Immature natural killer cell (primary cell): ENCODE data around the gene BBS1. TPM values are rescaled to one million over a fixed set of nuclear protein-coding genes. Genes with fewer than 3 reads are reported as not detected.

ENCODE experiments used
- DNase-seq, 3 donors: peaks; one replicate each; pipeline ENCODE4 v3.0.0; 2022; ENCODE audit warnings: mixed read lengths in 1 of 3
- H3K27ac Mint-ChIP-seq, 6 donors: one replicate each; pipeline ENCODE4 v1.8.0; 2020; ENCODE audit warnings: mixed read lengths in 6 of 6, mild to moderate bottlenecking in 5 of 6, inconsistent platforms in 4 of 6, moderate library complexity in 3 of 6
- H3K27me3 Mint-ChIP-seq, 3 donors: one replicate each; pipeline ENCODE4 v1.8.0; 2020 to 2021; ENCODE audit warnings: low read depth in 3 of 3, mild to moderate bottlenecking in 3 of 3, mixed read lengths in 3 of 3, moderate library complexity in 3 of 3, inconsistent platforms in 1 of 3
- H3K36me3 Mint-ChIP-seq, 3 donors: one replicate each; pipeline ENCODE4 v1.8.0; 2020; ENCODE audit warnings: mixed read lengths in 3 of 3, inconsistent platforms in 2 of 3, mild to moderate bottlenecking in 2 of 3
- H3K4me1 Mint-ChIP-seq, 2 donors: one replicate each; pipeline ENCODE4 v1.8.0; 2020; ENCODE audit warnings: inconsistent platforms in 2 of 2, mild to moderate bottlenecking in 2 of 2, mixed read lengths in 2 of 2, moderate library complexity in 1 of 2
- H3K4me3 Mint-ChIP-seq, 5 donors: one replicate each; pipeline ENCODE4 v1.8.0; 2020; ENCODE audit warnings: mild to moderate bottlenecking in 5 of 5, mixed read lengths in 5 of 5, inconsistent platforms in 3 of 5, moderate library complexity in 3 of 5
- H3K9me3 Mint-ChIP-seq, 6 donors: one replicate each; pipeline ENCODE4 v1.8.0; 2020; ENCODE audit warnings: mild to moderate bottlenecking in 6 of 6, mixed read lengths in 6 of 6, inconsistent platforms in 4 of 6, moderate library complexity in 3 of 6
- polyA plus RNA-seq, 3 donors: library from polyadenylated mRNA; unstranded; fragments of 300-500 nt; fragmentation: Illumina TruSeq; gene quantifications; one replicate each; pipeline ENCODE4 v1.2.3, GENCODE V29; 2021

Gene BBS1
- polyA plus RNA-seq, 3 donors from 2014 or later = 5.3 to 8.3 (median 6.2) TPM

DNA sequence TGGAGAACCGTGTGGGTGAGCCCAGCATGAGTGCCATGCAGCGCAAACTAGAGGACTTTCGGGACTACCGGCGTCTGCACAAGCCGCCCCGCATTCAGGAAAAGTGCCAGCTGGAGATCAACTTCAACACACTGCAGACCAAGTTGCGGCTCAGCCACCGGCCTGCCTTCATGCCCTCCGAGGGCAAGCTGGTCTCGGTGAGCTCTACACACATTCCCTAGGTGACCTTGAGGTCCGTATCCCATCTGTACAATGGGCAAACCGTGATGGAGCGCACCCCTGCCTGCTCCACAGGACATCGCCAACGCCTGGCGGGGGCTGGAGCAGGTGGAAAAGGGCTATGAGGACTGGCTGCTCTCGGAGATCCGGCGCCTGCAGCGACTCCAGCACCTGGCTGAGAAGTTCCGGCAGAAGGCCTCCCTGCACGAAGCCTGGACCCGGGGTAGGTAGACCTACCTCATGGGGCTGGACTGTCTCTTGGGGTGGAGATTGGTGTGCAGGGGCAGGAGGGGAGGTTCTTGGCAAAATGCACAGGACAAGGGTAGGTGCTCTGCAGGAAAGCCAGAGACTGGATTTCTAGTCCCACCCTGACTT lies 47.4 kb downstream of the BBS1 start:
- Mint-ChIP-seq H3K27ac (no peak overlapping the region), H3K9me3 (no peaks in the 10 kb centered on the region), H3K4me3 (no peak overlapping the region), H3K36me3 (peaks cover 0 to 4% (median 0%) of the 10 kb centered on the region in 3 donors), H3K27me3 (peaks cover 0 to 11% (median 0%) of the 10 kb centered on the region in 3 donors), H3K4me1 (peaks cover 0 to 4% of the 10 kb centered on the region in 2 donors)
- no peak for DNase-seq

DNA sequence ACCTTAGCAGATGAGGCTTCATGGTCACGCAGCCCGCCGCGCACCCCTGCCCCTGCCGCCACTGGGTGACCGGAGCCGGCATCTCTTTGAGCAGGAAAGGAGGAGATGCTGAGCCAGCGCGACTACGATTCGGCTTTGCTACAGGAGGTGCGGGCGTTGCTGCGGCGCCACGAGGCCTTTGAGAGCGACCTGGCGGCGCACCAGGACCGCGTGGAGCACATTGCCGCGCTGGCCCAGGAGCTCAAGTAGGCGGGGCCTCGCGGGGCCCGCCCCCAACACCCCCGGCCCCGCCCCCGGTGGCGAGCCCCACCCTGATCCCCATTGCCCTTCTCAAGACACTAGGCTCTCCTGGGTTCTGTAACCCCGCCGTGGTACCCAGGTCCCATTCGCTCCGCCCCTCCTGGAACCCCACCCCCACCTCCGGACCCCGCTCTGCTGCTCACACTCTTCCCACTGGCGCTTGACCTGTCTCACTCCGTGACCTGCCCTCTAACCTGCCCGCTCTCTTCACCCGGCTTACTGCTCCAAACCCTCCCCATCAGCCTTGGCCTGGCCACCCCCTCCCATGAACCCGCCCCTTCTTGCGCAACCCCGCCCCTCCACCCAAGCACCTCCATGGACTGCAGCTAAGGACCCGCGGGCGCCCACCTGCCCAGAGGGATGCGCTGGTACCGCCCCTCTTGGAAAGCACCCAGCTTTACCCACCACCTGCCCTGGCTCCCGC lies 48.9 kb downstream of the BBS1 start:
- Mint-ChIP-seq H3K27me3 (peaks cover 0 to 11% (median 0%) of the 10 kb centered on the region in 3 donors), H3K4me1 (peaks cover 0 to 4% of the 10 kb centered on the region in 2 donors), H3K36me3 (peaks cover 0 to 4% (median 0%) of the 10 kb centered on the region in 3 donors), H3K9me3 (no peaks in the 10 kb centered on the region), H3K4me3 (peak overlapping the region in 1 of 5 donors; percentile 29), H3K27ac (no peak overlapping the region)
- peak in 1 of 3 donors; percentile 14 for DNase-seq

DNA sequence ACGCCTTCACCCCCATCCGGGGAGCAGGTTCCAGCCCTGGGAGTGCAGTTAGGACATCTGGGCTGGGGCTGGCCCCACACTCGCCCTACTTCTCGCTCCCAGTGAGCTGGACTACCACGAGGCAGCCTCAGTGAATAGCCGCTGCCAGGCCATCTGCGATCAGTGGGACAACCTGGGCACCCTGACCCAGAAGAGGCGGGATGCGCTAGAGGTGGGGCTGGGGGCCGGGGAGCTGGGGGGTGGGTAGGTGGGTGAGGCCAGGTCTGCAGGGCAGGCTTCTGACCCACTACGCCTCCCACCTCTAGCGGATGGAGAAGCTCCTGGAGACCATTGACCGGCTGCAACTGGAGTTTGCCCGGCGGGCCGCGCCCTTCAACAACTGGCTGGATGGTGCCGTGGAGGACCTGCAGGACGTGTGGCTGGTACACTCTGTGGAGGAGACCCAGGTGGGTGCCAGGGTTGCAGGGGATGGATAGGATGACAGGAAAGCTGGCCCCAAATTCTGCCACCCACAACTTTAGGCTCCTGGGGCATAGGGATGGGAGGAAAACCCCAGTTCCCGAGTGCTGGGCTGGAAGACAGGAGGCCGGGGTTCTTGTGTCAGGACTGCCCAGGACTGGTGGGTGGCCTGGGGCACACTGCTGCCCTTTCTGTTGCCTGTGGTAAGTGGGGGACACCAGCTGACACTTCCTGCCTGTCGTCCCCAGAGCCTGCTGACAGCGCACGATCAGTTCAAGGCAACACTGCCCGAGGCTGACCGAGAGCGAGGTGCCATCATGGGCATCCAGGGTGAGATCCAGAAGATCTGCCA lies 49.6 kb downstream of the BBS1 start:
- Mint-ChIP-seq H3K36me3 (peaks cover 0 to 4% (median 0%) of the 10 kb centered on the region in 3 donors), H3K4me1 (peaks cover 0 to 4% of the 10 kb centered on the region in 2 donors), H3K27ac (no peak overlapping the region), H3K4me3 (no peak overlapping the region), H3K9me3 (no peaks in the 10 kb centered on the region), H3K27me3 (peaks cover 0 to 11% (median 0%) of the 10 kb centered on the region in 3 donors)
- no peak for DNase-seq

DNA sequence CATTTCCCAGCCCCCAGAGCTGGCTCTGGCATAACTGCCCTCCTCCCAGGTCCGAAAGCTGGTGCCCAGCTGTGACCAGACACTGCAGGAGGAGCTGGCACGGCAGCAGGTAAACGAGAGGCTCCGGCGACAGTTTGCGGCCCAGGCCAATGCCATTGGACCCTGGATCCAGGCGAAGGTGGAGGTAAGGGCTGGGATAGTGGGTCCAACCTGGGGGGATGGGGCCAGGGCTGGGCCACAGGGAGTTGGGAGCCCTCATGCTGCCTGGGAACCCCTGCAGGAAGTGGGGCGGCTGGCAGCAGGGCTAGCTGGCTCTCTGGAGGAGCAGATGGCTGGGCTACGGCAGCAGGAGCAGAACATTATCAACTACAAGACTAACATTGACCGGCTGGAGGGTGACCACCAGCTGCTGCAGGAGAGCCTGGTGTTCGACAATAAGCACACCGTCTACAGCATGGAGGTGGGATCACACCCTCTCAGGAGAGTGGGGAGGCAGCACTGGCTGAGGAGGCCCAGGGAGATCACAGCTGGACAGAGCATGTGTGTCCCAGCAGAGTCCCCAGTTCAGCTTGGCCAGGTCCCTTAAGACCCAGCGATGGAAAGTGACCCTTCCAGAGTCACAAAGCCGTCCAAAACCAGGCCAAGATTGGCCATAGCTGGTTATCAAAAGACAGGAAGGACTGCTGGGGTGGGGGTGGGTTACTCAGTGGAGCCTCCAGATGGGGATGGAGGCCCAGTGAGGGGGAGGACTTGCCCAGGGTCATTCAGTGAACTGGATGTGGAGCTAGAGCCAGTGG lies 50.9 kb downstream of the BBS1 start:
- peaks cover 0 to 4% of the 10 kb centered on the region in 2 donors for H3K4me1 Mint-ChIP-seq
- H3K36me3 Mint-ChIP-seq = peaks cover 0 to 4% (median 0%) of the 10 kb centered on the region in 3 donors
- peaks cover 0 to 11% (median 0%) of the 10 kb centered on the region in 3 donors for H3K27me3 Mint-ChIP-seq
- no peak overlapping the region for H3K4me3 Mint-ChIP-seq
- H3K9me3 Mint-ChIP-seq = no peaks in the 10 kb centered on the region
- no peak for DNase-seq
- no peak overlapping the region for H3K27ac Mint-ChIP-seq

DNA sequence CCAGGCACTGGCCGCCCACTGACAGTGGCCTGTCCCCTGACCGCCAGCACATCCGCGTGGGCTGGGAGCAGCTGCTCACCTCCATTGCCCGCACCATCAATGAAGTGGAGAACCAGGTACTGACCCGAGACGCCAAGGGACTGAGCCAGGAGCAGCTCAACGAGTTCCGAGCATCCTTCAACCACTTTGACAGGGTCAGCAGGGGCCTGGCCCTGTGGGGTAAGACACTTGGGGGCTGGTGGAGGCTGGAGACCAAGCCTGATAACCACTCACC lies 51.5 kb downstream of the BBS1 start:
- no peaks in the 10 kb centered on the region for H3K9me3 Mint-ChIP-seq
- no peak overlapping the region for H3K27ac Mint-ChIP-seq
- peaks cover 0 to 4% (median 0%) of the 10 kb centered on the region in 3 donors for H3K36me3 Mint-ChIP-seq
- H3K27me3 Mint-ChIP-seq = peaks cover 0 to 11% (median 0%) of the 10 kb centered on the region in 3 donors
- peaks cover 0 to 5% of the 10 kb centered on the region in 2 donors for H3K4me1 Mint-ChIP-seq
- DNase-seq = no peak
- H3K4me3 Mint-ChIP-seq = no peak overlapping the region

DNA sequence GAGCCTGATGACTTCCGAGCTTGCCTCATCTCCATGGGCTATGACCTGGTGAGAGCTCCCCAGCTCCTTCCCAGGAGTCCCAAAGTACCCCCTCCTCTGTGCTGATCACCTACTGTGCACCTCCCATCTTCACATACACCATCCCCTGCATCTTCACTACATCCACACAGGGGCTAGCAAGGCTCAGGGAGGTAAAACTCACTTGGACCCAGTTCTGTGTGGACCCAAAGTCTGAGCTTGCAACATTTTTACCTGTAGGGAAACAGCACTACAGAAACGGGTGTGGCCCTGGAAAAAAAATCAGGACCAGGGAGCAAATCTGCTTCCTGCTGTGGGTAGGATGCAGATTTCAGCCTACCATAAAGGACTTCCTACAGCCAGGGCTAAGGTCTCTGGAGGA lies 51.8 kb downstream of the BBS1 start:
- Mint-ChIP-seq H3K4me1 (peaks cover 0 to 8% of the 10 kb centered on the region in 2 donors), H3K4me3 (no peak overlapping the region), H3K9me3 (no peaks in the 10 kb centered on the region), H3K27ac (no peak overlapping the region), H3K27me3 (peaks cover 0 to 9% (median 0%) of the 10 kb centered on the region in 3 donors), H3K36me3 (peaks cover 0 to 3% (median 0%) of the 10 kb centered on the region in 3 donors)
- no peak for DNase-seq

DNA sequence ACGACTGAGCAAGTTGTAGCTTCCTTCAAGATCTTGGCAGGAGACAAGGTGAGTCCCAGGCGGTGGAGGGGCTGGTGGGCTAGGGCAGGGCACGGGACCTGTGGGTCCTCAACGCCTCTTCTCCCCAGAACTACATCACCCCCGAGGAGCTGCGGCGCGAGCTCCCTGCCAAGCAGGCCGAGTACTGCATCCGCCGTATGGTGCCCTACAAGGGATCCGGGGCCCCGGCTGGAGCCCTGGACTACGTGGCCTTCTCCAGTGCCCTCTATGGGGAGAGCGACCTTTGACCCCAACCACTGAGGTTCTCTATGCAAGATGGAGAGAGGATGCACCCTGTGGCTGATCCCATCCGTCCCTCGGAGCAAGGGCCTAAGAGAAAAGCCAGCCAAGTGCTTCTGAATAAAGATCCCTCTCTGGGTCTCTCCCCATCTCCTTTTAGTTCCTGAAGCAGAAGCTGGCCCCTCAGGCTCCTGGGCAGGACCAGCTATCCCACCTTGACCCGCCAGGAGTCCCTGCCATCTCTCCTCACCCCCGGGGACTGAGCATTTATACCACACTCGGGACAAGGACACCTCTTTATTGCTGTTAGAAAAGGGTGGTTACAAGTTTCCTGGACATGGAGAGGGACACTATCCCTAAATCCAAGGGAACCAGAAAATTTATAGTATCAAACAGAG lies 52.6 kb downstream of the BBS1 start:
- Mint-ChIP-seq H3K9me3 (no peaks in the 10 kb centered on the region), H3K4me3 (no peak overlapping the region), H3K36me3 (no peaks in the 10 kb centered on the region), H3K4me1 (peaks cover 0 to 13% of the 10 kb centered on the region in 2 donors), H3K27me3 (peaks cover 0 to 7% (median 0%) of the 10 kb centered on the region in 3 donors), H3K27ac (no peak overlapping the region)
- no peak for DNase-seq

DNA sequence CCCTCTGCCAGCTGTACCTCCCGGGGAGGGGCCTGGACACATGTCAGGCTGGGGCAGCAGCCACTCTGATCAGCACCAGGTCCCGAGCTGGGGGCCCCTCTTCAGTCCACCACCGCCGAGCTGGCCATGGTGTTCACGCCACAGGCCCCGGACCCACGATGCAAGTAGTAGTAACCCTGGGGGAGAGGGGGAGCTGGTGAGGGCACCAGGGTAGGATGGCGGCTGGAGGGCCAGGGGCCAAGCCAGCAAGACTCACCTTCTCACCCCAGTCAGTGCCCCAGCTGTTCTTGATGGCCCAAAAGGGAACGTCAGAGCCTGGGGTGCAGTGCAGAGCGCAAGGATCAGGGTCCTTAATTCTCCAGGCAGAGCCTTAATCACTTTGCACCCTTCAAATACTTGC lies 53.4 kb downstream of the BBS1 start:
- Mint-ChIP-seq H3K36me3 (no peaks in the 10 kb centered on the region), H3K9me3 (no peaks in the 10 kb centered on the region), H3K27ac (no peak overlapping the region), H3K4me3 (no peak overlapping the region), H3K4me1 (peaks cover 5 to 16% of the 10 kb centered on the region in 2 donors), H3K27me3 (peaks cover 0 to 4% (median 0%) of the 10 kb centered on the region in 3 donors)
- DNase-seq = no peak

DNA sequence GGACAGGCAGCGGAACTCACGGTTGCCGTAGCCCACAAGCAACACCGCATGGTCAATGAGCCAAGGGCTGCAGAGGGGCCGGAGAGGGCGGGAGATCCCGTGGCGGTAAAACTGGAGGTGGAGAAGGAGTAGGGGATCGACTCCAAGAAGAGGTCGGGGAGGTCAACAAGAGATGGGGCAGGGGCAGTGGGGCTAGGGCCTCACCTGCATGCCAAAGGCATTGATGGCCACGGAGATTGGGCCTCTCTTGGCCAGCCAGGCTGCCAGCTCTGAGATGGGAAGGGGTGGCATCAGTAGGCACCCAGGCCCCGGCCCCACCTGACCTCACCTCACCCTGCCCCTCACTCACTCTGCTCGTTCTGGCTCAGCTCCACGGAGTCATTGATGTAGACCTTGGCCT lies 54.1 kb downstream of the BBS1 start:
- H3K27me3 Mint-ChIP-seq = peaks cover 0 to 2% (median 0%) of the 10 kb centered on the region in 3 donors
- no peak overlapping the region for H3K27ac Mint-ChIP-seq
- H3K9me3 Mint-ChIP-seq = no peaks in the 10 kb centered on the region
- H3K36me3 Mint-ChIP-seq = no peaks in the 10 kb centered on the region
- no peak for DNase-seq
- H3K4me1 Mint-ChIP-seq = peaks cover 5 to 15% of the 10 kb centered on the region in 2 donors
- no peak overlapping the region for H3K4me3 Mint-ChIP-seq

DNA sequence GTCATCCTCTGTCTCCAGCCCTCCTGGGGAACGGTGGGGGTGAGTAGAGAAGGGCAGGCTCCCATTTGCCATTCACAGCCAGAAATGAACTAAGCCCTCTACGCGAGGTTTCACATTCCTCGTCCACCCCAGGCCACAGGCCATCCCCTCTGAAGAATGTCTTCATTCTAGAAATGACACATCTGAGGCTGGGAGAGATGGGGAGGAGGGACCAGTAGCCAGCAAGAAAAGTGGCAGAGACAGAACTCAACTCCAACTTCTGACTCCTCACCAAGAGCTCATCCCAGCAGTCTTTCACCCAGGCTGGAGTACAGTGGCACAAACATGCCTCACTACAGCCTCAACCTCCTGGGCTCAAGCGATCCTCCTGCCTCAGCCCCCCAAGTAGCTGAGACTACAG lies 54.5 kb downstream of the BBS1 start:
- H3K9me3 Mint-ChIP-seq = no peaks in the 10 kb centered on the region
- H3K36me3 Mint-ChIP-seq = no peaks in the 10 kb centered on the region
- no peak overlapping the region for H3K4me3 Mint-ChIP-seq
- DNase-seq = no peak
- H3K4me1 Mint-ChIP-seq = peaks cover 5 to 15% of the 10 kb centered on the region in 2 donors
- H3K27ac Mint-ChIP-seq = no peak overlapping the region
- H3K27me3 Mint-ChIP-seq = peaks cover 0 to 2% (median 0%) of the 10 kb centered on the region in 3 donors

DNA sequence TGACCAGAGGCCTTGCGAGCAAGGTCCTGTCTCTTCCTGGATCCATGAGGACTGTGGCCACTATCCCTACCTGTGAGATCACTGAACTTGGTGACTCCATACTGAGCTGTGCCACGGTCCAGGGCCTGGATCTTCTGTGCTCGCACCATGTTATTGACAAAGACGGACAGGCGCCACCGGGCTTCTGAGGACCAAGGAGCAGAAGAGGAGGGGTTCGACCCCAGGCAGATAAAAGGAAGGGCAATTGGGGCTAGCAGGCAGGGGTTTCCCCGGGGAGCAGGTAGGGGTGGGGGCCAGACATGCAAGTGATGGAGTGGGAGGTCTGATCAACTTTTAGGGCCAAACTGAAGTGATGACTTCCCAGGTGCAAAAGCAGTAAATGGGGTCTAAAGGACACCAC lies 55.8 kb downstream of the BBS1 start:
- Mint-ChIP-seq H3K4me1 (peaks cover 5 to 15% of the 10 kb centered on the region in 2 donors), H3K36me3 (no peaks in the 10 kb centered on the region), H3K27me3 (no peaks in the 10 kb centered on the region), H3K4me3 (peak overlapping the region; percentile 16 to 56 (median 38)), H3K9me3 (no peaks in the 10 kb centered on the region), H3K27ac (peak overlapping the region in 1 of 6 donors; percentile 34)
- no peak for DNase-seq

DNA sequence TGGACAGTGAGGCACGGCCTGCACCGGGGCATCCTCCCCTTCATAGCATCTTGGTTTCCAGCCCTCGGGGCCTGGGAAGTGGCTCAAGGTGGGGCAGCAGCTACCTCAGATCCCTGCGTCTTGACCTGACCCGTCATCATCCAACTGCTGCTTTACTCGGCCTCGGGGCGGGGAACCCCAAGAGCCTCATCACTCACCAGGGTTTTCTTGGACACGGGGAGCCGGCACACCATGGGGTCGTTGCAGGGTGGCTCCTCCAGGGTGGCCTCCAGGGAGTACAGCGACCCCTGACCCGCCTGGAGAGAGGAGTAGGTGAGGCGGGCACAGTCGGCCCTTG lies 57.3 kb downstream of the BBS1 start:
- H3K4me1 Mint-ChIP-seq = peaks cover 5 to 15% of the 10 kb centered on the region in 2 donors
- no peaks in the 10 kb centered on the region for H3K9me3 Mint-ChIP-seq
- H3K4me3 Mint-ChIP-seq = peak overlapping the region; percentile 60 to 79 (median 71)
- no peak overlapping the region for H3K27ac Mint-ChIP-seq
- H3K36me3 Mint-ChIP-seq = no peaks in the 10 kb centered on the region
- H3K27me3 Mint-ChIP-seq = no peaks in the 10 kb centered on the region
- no peak for DNase-seq
